NCI-H2196 (cell line): ENCODE results near the gene OVOL1.
"Not testable (repeated sequence)": the region's sequence is repeated elsewhere in the genome, so short reads cannot be mapped to it uniquely, and the experiment has no call there.

Source experiments
- DNase-seq: peaks from one replicate; lab custom pipeline; 2025; ENCODE audit not compliant: unreplicated experiment; lab: John Stamatoyannopoulos, UW

Gene OVOL1

GRCh38 chr11:65814131-65814985 is 27.5 kb downstream of the OVOL1 start:
- DNase-seq: no peak

DNA sequence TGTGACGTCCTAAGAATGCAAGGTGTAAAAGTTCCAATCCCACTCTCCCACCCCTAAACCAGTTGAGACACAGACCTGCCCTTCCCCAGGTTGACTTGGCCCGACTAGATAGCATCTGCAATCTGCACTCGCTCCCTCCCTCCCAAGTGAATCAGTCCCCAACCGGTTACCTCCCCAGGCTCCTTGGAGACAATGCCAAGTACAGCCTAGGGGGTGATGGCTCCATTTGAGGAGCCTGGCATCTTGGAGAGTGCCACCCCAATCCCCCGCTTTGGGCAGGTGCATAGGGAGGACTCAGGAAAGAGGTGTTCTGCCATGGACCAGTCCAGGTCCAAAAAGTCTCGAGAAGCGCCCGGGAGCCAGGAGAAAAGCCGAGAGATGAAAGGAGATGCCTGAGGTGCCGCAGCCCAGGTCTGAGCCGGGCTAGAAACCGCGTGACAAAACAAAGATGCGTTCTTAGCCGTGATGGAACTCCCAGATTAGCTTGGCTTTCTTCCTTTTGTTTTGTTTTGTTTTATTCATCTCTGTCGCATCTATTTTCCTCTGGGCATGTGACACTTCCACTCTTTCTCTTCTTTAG is 28.2 kb downstream of the OVOL1 start:
- DNase-seq: no peak

- no peak for DNase-seq
Measured at GRCh38 chr11:65816696-65817095, 29.8 kb downstream of the OVOL1 start.

DNA sequence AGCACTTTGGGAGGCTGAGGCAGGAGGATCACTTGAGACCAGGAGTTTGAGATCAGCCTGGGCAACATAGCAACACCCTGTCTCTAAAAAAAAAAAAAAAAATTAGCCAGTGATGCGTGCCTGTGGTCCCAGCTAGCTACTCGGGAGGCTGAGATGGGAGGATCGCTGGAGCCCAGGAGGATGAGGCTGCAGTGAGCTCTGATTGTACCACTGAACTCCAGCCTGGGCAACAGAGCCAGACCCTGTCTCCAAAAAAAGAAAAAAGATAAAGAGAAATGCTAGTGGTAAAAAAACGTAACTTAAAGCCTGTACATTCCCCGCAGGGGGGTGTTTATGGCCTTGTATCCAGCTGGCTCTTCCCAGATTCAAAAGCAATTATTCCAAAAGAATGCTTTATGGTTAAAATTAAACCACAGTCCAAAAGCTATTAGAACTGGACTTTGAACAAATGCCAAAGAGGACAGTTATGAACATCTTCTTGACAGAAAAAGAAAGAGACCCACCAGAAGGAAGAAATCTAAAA is 30.5 kb downstream of the OVOL1 start:
- no peak for DNase-seq

DNA sequence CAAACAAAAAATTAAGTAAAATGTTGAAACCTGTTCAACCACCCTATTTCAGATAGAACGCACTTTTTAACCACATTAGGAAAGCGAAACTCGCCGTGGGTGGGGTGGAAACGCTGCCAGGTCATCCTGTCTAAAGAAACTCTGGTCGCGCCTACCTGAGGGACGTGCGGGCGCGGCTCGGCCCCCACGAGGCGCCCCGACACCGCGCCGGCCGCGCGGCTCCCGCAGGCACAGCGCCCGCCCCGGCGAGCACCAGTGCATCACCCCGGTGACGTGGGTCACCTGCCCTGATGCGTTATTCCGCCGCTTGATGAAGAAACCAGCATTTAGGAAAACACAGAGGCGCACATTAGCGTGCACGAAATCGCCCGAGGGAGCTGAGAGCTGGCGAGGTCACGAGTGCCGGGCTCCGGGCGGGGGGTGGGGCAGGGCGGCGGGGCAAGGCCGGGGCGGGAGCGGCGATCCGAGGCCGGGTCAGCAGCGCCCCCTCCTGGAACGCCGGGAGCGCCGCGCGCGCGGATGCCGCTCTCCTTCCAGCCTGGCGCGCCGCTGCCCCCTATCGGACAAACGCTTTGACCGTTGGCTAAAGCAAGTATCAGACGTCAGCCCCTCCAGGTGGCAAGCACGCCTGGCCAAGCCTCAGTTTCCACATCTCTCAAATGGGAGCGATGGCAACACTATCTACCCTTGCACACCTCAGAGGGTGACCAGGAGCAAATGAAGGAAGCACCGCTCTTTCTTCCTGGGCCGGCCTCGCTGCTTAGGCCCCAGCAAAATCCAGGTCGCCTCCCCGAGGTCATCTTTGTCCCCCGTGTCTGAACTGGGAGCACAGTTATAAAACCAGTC is 31.2 kb downstream of the OVOL1 start:
- DNase-seq: peak; percentile 93

GRCh38 chr11:65821107-65821506 is 34.2 kb downstream of the OVOL1 start:
- DNase-seq: no peak

- DNase-seq: no peak
Measured at GRCh38 chr11:65822776-65823528, 36.1 kb downstream of the OVOL1 start.

DNA sequence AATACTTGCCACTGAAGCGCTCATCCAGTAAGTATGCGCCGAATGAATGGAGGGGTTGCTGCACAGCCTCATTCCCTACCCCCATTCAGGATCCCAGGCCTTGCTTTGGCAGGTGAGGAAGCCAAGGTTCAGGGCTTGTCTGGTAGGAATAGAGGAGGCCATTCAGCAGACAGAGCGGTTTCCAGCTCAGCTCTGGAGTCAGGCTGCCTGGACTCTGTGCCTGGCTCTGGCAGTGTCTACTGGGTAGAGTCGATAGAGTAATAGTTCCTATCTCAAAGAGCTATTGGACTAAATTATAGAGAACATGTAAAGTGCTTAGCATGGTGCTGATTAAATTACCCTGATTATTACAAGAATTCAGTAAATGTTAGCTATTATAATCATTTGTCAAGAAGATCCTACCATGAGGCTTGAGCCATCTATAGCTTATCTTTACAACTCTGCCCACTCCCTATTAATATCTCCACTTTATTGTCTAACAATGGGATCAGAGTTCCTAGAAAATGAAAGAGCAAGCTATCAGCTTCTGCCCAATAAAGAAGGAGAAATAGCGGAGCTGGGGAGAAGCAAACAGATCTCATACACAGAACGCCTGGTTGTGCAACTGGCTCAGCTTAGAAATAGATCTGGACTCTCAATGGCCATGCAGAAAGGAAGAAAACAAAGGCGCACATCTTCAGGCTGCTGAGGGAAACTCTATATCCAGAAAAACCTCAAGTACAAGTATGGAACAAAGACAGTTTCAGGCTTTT is 40.3 kb downstream of the OVOL1 start:
- no peak for DNase-seq

DNA sequence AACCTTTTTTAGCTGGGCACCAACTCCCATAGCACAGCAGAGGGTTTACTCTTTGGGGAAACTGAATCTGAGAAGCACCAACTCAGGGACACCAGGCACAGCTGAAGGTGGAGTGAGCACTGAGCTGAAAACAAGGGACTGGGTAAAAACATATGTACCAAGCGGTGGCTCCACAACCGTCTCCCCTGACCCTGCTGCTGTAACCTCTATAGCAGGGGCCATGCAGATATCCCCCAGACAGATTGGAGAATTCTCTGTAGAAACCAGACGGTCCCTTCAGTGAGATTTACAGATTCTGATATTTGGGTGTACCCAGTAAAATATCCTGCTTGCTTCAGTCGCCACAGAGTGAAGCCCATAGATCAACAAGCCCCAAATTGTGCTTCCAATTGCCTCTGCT is 42.6 kb downstream of the OVOL1 start:
- DNase-seq: no peak

DNA sequence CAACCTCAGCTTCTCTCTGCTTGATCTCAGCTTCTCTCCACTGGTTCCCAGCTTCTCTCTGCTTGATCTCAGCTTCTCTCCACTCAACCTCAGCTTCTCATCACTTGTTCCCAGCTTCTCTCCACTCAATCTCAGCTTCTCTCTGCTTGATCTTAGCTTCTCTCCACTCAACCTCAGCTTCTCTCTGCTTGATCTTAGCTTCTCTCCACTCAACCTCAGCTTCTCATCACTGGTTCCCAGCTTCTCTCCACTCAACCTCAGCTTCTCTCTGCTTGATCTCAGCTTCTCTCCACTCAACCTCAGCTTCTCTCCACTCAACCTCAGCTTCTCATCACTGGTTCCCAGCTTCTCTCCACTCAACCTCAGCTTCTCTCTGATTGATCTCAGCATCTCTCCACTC is 45.4 kb downstream of the OVOL1 start:
- DNase-seq: not testable (repeated sequence)

GRCh38 chr11:65833297-65834030 is 46.6 kb downstream of the OVOL1 start, which contains the start of gene SNX32:
Gene SNX32, plus strand, starts transcription at chr11:65833963. Its CDS starts 103 bp downstream, at chr11:65834066.
- DNase-seq: peak; percentile 96

GRCh38 chr11:65834202-65834601 is 47.3 kb downstream of the OVOL1 start:
- no peak for DNase-seq

GRCh38 chr11:65842144-65842543 is 55.3 kb downstream of the OVOL1 start:
- no peak for DNase-seq

- DNase-seq: no peak
Measured at GRCh38 chr11:65843811-65844210, 56.9 kb downstream of the OVOL1 start.

- no peak for DNase-seq
Measured at GRCh38 chr11:65844231-65844872, 57.5 kb downstream of the OVOL1 start.
